Umbilical cord (tissue), 2 donors: ENCODE data around the gene IGLL1. TPM values are rescaled to one million over a fixed set of nuclear protein-coding genes. Genes with fewer than 3 reads are reported as not detected.
"Not testable (repeated sequence)": the region's sequence is repeated elsewhere in the genome, so short reads cannot be mapped to it uniquely, and the experiment has no call there.

Experiments
- DNase-seq: peaks from one replicate; pipeline ENCODE4 v3.0.0-alpha.2; 2015; ENCODE audit warnings: low spot score
- total RNA-seq: library from RNA; depleted of rRNA; stranded (reverse); fragments of >200 nt; gene quantifications from one replicate; pipeline ENCODE4 v1.2.3, GENCODE V29; 2014; ENCODE audit warnings: low replicate concordance; ENCODE audit not compliant: insufficient read depth

The IGLL1 gene
- total RNA-seq, 1 donor from 2014 or later, result not detected

- DNase-seq, result not testable (repeated sequence)
Observed at GRCh38 chr22:23541849-23542281, 38.2 kb downstream of the IGLL1 start.

DNA sequence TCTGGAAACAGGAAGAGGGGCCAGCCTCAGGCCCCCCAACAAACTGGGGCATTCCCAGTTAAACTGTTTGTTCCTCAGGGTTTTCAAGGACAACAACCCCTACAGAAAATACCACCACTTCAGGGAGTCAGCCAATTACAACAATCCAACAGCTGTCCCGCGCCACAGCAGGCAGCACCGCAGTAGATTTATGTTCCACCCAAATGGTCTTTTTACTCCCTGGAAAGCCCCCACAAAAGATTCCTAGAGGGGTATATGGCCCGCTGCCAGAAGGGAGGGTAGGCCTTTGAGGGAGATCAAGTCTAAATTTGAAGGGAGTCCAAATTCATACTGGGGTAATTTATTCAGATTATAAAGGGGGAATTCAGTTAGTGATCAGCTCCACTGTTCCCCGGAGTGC, 39.3 kb downstream of the IGLL1 start:
- not testable (repeated sequence) for DNase-seq

DNA sequence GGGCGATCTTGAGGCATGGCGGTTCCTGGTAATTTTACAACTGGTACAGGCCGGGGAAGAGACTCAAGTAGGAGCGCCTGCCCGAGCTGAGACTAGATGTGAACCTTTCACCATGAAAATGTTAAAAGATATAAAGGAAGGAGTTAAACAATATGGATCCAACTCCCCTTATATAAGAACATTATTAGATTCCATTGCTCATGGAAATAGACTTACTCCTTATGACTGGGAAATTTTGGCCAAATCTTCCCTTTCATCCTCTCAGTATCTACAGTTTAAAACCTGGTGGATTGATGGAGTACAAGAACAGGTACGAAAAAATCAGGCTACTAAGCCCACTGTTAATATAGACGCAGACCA, 40.3 kb downstream of the IGLL1 start:
- DNase-seq, result not testable (repeated sequence)

- DNase-seq, result peak; percentile 87
Observed at GRCh38 chr22:23539135-23539838, 40.8 kb downstream of the IGLL1 start.

- DNase-seq, result not testable (repeated sequence)
Observed at GRCh38 chr22:23538696-23539030, 41.4 kb downstream of the IGLL1 start.

GRCh38 chr22:23537830-23538695, 42.0 kb downstream of the IGLL1 start:
- peak; percentile 72 for DNase-seq

DNA sequence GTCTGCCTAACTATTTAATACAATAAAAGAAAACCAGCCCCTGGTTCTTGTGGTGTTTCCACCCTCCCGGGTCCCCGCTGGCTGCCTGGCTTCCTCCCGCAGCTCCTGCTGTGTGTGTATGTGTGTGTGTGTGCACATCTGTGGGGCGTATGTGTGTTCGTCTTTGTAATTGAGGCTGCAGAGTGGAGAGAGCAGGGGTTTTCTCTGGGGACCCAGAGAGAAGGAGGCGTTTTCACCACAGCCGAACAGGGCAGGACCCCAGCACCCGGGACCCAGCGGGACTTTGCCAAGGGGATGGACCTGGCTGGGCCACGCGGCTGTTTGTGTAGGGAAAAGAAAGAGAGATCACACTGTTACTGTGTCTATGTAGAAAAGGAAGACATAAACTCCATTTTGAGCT, 42.7 kb downstream of the IGLL1 start:
- DNase-seq, result peak; percentile 39

- DNase-seq, result no peak
Observed at GRCh38 chr22:23536821-23537345, 43.2 kb downstream of the IGLL1 start.

DNA sequence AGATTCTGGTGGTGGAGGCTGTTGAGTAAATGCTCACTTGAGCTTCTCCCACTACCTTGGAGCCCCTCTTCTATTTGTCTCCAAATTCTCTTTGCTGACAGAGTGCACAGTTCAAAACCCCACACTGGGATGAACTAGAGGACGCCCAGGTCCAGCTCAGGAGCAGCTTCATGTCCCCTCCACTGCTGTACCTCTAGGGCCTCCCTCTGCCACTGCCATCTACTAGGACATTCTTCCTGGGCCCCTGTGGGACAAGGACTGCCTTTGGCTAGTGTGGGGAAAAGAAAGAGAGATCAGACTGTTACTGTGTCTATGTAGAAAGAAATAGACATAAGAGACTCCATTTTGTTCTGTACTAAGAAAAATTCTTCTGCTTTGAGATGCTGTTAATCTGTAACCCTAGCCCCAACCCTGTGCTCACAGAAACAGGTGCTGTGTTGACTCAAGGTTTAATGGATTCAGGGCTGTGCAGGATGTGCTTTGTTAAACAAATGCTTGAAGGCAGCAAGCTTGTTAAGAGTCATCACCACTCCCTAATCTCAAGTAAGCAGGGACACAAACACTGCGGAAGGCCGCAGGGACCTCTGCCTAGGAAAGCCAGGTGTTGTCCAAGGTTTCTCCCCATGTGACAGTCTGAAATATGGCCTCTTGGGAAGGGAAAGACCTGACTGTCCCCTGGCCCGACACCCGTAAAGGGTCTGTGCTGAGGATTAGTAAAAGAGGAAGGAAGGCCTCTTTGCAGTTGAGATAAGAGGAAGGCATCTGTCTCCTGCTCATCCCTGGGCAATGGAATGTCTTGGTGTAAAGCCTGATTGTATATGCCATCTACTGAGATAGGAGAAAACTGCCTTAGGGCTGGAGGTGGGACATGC, 44.1 kb downstream of the IGLL1 start:
- DNase-seq, result not testable (repeated sequence)

DNA sequence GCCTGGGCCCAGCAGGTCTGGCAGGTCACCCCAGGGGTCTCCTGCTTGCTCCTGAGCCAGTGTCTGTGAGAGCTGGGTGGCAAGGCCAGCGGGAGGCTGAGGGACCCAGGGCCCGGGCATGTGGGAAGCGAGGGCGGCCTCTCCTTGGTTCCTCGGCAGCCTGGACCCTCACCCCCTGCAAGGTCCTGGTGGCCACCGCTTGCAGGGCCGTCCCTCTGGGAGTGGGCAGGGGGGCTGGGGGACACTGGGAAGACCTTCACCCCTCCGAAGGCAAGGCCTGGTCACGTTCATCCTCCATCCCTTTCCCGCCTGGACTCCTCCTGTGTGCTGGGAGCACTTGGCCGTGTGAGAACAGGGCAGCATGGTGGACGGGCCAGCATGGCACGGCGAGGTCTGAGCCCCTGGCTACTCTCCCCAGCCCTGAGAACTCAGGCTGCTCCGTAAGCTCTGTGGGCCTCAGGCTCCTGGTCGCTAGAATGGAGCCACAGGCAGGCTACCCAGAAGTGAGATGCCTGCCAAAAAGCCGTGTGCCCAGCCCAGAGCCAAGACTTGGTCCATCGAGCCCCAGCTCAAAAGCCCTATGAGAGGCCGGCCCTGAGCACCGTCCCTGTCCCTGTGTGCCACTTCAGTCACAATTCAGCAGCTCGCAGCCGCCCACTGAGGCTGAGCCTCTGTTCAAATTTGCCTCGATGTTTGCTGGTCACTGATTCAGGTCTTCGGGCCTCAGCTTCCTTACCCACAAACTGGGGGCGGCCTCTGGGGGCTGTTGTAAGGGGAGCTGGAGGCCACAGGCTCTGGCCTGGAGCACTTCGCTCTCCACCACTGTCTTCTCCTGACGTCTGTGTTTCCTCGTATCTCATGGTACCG, 45.0 kb downstream of the IGLL1 start:
- DNase-seq, result no peak

DNA sequence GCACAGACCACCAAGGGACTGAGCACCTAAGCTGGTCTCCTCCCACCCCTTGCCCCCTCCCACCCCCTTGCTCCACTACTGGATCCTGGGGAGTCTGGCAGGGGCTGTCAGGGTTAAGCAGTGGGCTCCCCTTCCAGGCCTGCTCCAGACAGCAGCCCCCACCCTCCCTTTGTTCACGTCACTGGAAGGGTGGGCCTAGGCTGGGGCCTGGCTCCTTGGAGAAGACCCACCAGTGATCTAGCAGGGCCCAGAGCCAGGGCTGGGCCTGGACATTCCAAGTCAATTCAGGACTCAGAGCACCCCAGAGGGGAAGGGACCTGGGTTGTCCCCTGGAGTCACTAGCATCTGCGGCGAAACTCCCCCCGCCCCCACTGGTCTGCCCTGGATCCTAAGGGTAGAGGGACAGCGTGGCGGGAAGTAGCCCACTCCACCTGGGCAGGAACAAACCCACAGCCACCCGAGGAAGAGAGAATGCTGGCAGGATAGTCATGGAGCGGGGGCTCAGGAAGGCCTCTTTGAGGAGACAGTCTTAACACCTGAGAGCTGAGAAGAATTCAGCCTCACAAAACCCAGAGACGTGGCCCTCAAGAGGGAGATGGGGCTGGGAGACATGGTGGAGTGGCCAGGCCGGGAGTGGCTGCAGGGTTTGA, 45.8 kb downstream of the IGLL1 start:
- DNase-seq, result peak; percentile 83

GRCh38 chr22:23533771-23534191, 46.3 kb downstream of the IGLL1 start:
- DNase-seq, result peak; percentile 83

DNA sequence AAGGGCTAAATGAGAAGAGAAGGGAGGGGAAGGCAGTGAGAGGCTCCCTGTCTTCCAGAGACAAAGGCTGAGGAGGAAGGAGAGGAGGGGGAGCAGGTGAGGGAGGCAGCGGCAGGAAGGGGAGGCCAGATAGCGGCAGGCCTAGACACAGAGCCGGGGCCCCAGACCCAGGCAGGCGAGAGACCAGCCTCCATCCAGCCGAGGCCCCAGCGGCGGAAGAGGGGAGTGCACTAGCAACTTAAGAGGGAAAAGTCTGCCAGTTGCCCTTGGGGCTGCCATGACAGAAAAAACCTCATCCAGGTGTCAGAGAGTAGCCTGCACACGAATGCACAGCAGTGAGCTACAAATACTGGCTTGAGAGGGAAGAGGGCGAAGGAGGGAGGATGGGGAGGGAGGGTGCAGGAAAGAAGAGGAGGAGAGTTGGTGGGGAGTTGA, 46.7 kb downstream of the IGLL1 start:
- peak; percentile 66 for DNase-seq

DNA sequence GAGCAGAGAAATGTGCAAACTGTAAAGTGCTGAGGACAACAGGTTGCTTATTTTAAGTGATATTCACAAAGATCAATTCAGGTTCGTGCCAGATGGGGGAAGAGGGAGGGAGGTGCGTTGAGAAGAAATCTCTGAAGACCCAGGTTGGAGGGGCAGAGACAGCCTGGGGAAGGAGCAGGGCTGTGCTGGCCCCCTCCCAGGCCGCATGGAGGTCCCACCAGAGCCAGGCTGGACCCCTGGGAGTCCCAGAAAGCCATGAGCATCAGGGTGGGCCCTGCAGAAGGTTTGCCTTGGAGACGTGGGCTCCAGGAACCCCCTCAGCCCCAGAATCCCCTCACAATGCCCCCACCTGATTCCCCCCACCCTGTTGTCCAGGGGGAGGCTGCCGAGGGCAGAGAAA, 47.4 kb downstream of the IGLL1 start:
- DNase-seq, result no peak

GRCh38 chr22:23531966-23532705, 48.0 kb downstream of the IGLL1 start:
- no peak for DNase-seq

DNA sequence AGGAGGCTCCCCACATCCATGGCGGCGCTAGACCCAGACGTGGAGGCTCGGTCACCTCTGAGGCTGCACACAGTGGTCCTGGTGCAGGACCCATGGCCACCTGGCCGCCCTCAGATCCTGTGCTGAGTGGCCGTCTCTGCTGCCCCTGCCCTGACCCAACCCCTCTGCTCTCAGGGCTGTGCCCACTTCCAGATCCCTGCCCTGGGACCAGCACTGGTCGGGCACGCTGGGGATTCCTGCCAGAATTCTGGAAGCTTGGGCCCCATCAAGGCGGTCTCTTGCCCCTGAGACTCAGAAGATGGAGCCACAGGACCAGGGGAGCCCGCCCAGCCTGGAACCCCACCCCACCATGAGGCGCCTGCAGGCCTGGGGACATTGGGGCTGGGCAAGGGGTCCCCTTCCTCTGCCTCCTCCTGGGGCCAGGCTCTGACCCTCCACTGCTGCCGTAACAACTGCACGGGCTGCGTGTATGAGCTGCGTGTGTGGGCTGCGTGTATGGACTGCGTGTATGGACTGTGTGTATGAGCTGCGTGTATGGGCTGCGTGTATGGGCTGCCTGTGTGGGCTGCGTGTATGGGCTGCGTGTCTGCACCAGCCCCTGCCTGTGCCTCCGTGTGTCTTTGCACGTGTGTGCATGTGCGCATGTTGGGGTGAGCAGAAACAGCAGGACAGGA, 48.7 kb downstream of the IGLL1 start:
- no peak for DNase-seq

GRCh38 chr22:23530766-23531282, 49.3 kb downstream of the IGLL1 start:
- DNase-seq, result no peak

GRCh38 chr22:23530106-23530505, 50.0 kb downstream of the IGLL1 start:
- DNase-seq, result no peak
